Measurements from ENCODE around the gene GH1. TPM values are rescaled to one million over a fixed set of nuclear protein-coding genes. Genes with fewer than 3 reads are reported as not detected.
"Not testable (repeated sequence)": the region's sequence is repeated elsewhere in the genome, so short reads cannot be mapped to it uniquely, and the experiment has no call there.

Gene GH1
- total RNA-seq, 1 experiment from 2014 or later = not detected

- TF ChIP-seq, protein P1, sequence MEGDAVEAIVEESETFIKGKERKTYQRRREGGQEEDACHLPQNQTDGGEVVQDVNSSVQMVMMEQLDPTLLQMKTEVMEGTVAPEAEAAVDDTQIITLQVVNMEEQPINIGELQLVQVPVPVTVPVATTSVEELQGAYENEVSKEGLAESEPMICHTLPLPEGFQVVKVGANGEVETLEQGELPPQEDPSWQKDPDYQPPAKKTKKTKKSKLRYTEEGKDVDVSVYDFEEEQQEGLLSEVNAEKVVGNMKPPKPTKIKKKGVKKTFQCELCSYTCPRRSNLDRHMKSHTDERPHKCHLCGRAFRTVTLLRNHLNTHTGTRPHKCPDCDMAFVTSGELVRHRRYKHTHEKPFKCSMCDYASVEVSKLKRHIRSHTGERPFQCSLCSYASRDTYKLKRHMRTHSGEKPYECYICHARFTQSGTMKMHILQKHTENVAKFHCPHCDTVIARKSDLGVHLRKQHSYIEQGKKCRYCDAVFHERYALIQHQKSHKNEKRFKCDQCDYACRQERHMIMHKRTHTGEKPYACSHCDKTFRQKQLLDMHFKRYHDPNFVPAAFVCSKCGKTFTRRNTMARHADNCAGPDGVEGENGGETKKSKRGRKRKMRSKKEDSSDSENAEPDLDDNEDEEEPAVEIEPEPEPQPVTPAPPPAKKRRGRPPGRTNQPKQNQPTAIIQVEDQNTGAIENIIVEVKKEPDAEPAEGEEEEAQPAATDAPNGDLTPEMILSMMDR (IDR thresholded peaks at IDR 0.05) = peak; percentile 49
- H3K4me1 ChIP-seq (ENCODE audit: control insufficient read depth, insufficient read depth, low read length); H3K27ac ChIP-seq (ENCODE audit: low read length); POLR2A ChIA-PET; in situ Hi-C loops (cut with HindIII; ENCODE audit: low pct_unique_long_range_greater_than_20kb, low sequenced_read_pairs); BruUV-seq (replicated peaks); H3K36me3 ChIP-seq (ENCODE audit: control insufficient read depth, insufficient read depth, low read length); H3K9me3 ChIP-seq (ENCODE audit: control insufficient read depth, insufficient read depth, low read depth, low read length); intact Hi-C loops (cut with micrococcal nuclease; ENCODE audit: unreplicated experiment); DNase-seq (ENCODE audit: low read depth, low spot score); H3K4me3 ChIP-seq (ENCODE audit: low read depth in 2 of 2, low read length in 2 of 2); H3K27me3 ChIP-seq (ENCODE audit: control insufficient read depth, insufficient read depth, low read length): not testable (repeated sequence)
- ATAC-seq = 0 out of 2 replicates have a peak, but pooled peaks have one; percentile 60
- CTCF ChIA-PET = interaction anchor here (1.1 to 1.2 kb wide), 2 partner anchors 17 to 18 kb away, joined by 3 to 4 read pairs; no protein-coding TSS in a partner anchor
Observed at GRCh38 chr17:63907161-63907778, 11.4 kb downstream of the GH1 start.

GRCh38 chr17:63904796-63905195 is 13.8 kb downstream of the GH1 start:
- intact Hi-C loops (cut with micrococcal nuclease; ENCODE audit: unreplicated experiment); DNase-seq (ENCODE audit: low read depth, low spot score); H3K4me3 ChIP-seq (ENCODE audit: low read depth in 2 of 2, low read length in 2 of 2); H3K36me3 ChIP-seq (ENCODE audit: control insufficient read depth, insufficient read depth, low read length); ATAC-seq; in situ Hi-C loops (cut with HindIII; ENCODE audit: low pct_unique_long_range_greater_than_20kb, low sequenced_read_pairs); BruUV-seq (replicated peaks); H3K27ac ChIP-seq (ENCODE audit: low read length); H3K4me1 ChIP-seq (ENCODE audit: control insufficient read depth, insufficient read depth, low read length); H3K27me3 ChIP-seq (ENCODE audit: control insufficient read depth, insufficient read depth, low read length); H3K9me3 ChIP-seq (ENCODE audit: control insufficient read depth, insufficient read depth, low read depth, low read length); POLR2A ChIA-PET: not testable (repeated sequence)
- CTCF ChIA-PET = interaction anchor here (0.7 kb wide), 1 partner anchor 327 kb away, joined by 3 read pairs; no protein-coding TSS in a partner anchor

GRCh38 chr17:63903787-63904201 is 14.8 kb downstream of the GH1 start:
- H3K27ac ChIP-seq (ENCODE audit: low read length); H3K4me3 ChIP-seq (ENCODE audit: low read depth in 2 of 2, low read length in 2 of 2); intact Hi-C loops (cut with micrococcal nuclease; ENCODE audit: unreplicated experiment); BruUV-seq (replicated peaks); H3K9me3 ChIP-seq (ENCODE audit: control insufficient read depth, insufficient read depth, low read depth, low read length); H3K4me1 ChIP-seq (ENCODE audit: control insufficient read depth, insufficient read depth, low read length); DNase-seq (ENCODE audit: low read depth, low spot score); H3K36me3 ChIP-seq (ENCODE audit: control insufficient read depth, insufficient read depth, low read length); in situ Hi-C loops (cut with HindIII; ENCODE audit: low pct_unique_long_range_greater_than_20kb, low sequenced_read_pairs); H3K27me3 ChIP-seq (ENCODE audit: control insufficient read depth, insufficient read depth, low read length): not testable (repeated sequence)
- CTCF ChIA-PET = interaction anchor here (0.6 to 0.7 kb wide), 2 partner anchors 60 to 328 kb away, joined by 3 read pairs; no protein-coding TSS in a partner anchor
- ATAC-seq = peak; percentile 69; the same call in 1 of the 2 replicates
- POLR2A ChIA-PET = interaction anchor here (0.6 kb wide), 1 partner anchor 376 kb away, joined by 3 read pairs; no protein-coding TSS in a partner anchor
- TF ChIP-seq, protein P1 (IDR thresholded peaks at IDR 0.05) = peak; percentile 62

DNA sequence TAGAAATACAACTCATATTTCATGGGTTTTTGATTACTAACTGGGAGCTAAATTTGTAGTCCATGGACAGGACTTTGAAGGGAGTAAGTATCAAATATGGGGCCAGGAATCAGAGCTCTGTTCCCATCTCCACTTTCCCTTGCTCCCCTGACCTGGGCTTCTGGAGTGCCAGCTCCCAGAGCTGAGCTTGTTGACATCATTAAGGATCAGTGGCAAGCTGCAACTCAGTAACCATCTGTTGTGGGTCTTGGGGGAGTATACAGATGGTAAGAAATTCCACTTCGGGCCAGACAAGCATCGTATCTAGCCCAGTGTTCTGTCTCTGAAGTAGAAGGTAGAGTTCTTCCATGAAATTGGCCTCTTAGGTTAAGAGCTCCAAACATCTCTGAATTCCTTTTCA is 16.7 kb downstream of the GH1 start:
- ChIA-PET POLR2A (interaction anchor here (0.6 kb wide), 1 partner anchor 60 kb away, joined by 3 read pairs; no protein-coding TSS in a partner anchor), CTCF (interaction anchor here (0.7 to 2.0 kb wide), 2 partner anchors 210 to 232 kb away, joined by 4 read pairs; no protein-coding TSS in a partner anchor)
- H3K4me1 ChIP-seq (ENCODE audit: control insufficient read depth, insufficient read depth, low read length); BruUV-seq (replicated peaks); H3K9me3 ChIP-seq (ENCODE audit: control insufficient read depth, insufficient read depth, low read depth, low read length); intact Hi-C loops (cut with micrococcal nuclease; ENCODE audit: unreplicated experiment); H3K4me3 ChIP-seq (ENCODE audit: low read depth in 2 of 2, low read length in 2 of 2); H3K27me3 ChIP-seq (ENCODE audit: control insufficient read depth, insufficient read depth, low read length); in situ Hi-C loops (cut with HindIII; ENCODE audit: low pct_unique_long_range_greater_than_20kb, low sequenced_read_pairs); H3K27ac ChIP-seq (ENCODE audit: low read length); H3K36me3 ChIP-seq (ENCODE audit: control insufficient read depth, insufficient read depth, low read length); DNase-seq (ENCODE audit: low read depth, low spot score); ATAC-seq: not testable (repeated sequence)

DNA sequence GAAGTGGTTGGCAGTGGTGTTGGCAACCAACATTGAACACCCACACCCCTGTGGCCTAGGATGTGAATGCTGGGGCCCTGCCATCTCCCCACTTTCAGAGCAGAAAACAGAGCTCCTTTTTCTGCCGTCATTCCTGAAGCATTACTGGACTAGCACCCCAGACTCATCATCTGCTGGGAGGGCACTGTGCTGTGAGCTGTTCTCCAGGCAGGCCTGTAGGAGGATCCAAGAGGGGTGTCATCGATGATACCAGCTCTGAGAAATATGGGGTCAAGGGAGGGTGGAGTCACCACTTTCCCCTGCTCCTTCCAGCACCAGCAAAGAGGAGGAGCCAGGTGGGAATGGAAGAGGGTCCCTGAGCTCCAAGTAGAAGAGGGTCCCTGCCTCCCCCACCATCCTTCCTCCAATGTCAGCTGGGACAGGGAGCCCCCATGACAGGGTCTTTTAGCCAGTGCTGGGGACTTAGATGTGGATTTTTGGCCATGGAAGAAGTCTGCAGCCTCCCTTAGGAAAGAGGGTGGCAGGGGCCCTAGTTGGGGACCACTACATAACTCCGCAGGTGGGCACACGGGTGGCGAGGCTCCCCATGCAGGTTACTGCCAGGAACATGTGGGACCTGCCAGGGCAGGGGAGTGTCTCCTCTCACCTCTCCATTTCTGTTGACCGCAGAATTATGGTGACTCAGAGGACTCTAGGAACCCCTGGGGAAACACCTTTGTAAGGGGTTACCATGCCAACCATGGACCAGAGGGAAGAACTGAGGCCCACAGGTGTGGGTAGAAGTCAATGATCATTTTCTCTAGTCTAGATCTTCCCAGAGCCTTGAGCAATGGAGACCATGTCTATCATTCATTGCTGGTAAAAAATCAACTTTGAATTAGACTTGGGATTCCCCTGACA is 19.5 kb downstream of the GH1 start:
- H3K27ac ChIP-seq (ENCODE audit: low read length); H3K36me3 ChIP-seq (ENCODE audit: control insufficient read depth, insufficient read depth, low read length); CTCF ChIA-PET; ATAC-seq; in situ Hi-C loops (cut with HindIII; ENCODE audit: low pct_unique_long_range_greater_than_20kb, low sequenced_read_pairs); POLR2A ChIA-PET; H3K27me3 ChIP-seq (ENCODE audit: control insufficient read depth, insufficient read depth, low read length); DNase-seq (ENCODE audit: low read depth, low spot score); H3K4me1 ChIP-seq (ENCODE audit: control insufficient read depth, insufficient read depth, low read length); H3K9me3 ChIP-seq (ENCODE audit: control insufficient read depth, insufficient read depth, low read depth, low read length); H3K4me3 ChIP-seq (ENCODE audit: low read depth in 2 of 2, low read length in 2 of 2); intact Hi-C loops (cut with micrococcal nuclease; ENCODE audit: unreplicated experiment); BruUV-seq (replicated peaks): not testable (repeated sequence)

All from Panc1 (cell line).